ENCODE results near the gene PAIP1.

The PAIP1 gene

DNA sequence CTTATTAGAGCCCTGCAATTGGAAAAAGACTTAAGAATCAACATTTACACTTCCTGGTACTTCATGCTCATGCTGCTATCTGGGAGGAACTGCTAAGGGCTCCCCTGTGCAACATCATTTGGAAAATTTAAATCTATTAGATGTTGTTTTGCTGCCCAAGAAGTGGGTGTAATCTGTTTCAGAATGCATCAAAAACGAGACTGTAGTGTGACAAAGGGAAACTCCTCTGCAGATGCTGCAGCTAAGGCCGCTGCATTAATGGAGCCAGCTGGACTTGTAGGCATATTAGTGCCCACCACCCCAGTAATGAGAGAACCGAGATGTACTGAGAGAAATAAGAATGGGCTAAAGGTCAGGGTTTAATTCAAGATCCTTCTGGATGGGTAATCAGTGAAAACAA is 11.1 kb upstream of the PAIP1 start:
- no peak overlapping the region for H2AFZ ChIP-seq (ENCODE audit: low read depth, low read length)
- no peaks in the 10 kb centered on the region; the same call in 1 of the 2 replicates for H3K36me3 ChIP-seq (ENCODE audit: insufficient read depth, low read length)
- no peaks in the 10 kb centered on the region for H3K79me2 ChIP-seq (ENCODE audit: insufficient read depth, low read length)
- no peak overlapping the region for H3K27ac ChIP-seq (ENCODE audit: low read length)
- no peaks in the 10 kb centered on the region for H3K27me3 ChIP-seq (ENCODE audit: insufficient read depth, low read length, poor library complexity)
- H3K4me2 ChIP-seq (ENCODE audit: insufficient read depth, low read length): no peak overlapping the region
- no peak for ATAC-seq (ENCODE audit: insufficient read depth, low read depth)
- H4K20me1 ChIP-seq (ENCODE audit: insufficient read depth, low read length): no peaks in the 10 kb centered on the region
- no peak overlapping the region for H3K9ac ChIP-seq (ENCODE audit: low read depth, low read length)
- no peak for DNase-seq
- no peak for TF ChIP-seq EZH2 (IDR thresholded peaks at IDR 0.05; ENCODE audit: borderline replicate concordance, low read depth, low read length, severe bottlenecking)
- TF ChIP-seq, protein P1, sequence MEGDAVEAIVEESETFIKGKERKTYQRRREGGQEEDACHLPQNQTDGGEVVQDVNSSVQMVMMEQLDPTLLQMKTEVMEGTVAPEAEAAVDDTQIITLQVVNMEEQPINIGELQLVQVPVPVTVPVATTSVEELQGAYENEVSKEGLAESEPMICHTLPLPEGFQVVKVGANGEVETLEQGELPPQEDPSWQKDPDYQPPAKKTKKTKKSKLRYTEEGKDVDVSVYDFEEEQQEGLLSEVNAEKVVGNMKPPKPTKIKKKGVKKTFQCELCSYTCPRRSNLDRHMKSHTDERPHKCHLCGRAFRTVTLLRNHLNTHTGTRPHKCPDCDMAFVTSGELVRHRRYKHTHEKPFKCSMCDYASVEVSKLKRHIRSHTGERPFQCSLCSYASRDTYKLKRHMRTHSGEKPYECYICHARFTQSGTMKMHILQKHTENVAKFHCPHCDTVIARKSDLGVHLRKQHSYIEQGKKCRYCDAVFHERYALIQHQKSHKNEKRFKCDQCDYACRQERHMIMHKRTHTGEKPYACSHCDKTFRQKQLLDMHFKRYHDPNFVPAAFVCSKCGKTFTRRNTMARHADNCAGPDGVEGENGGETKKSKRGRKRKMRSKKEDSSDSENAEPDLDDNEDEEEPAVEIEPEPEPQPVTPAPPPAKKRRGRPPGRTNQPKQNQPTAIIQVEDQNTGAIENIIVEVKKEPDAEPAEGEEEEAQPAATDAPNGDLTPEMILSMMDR (IDR thresholded peaks at IDR 0.05; ENCODE audit: borderline replicate concordance, extremely low read depth, low read length, poor library complexity, severe bottlenecking): no peak
- H3K4me3 ChIP-seq (ENCODE audit: low read depth in 1 of 2, low read length in 2 of 2): no peak overlapping the region
- no peaks in the 10 kb centered on the region for H3K9me3 ChIP-seq (ENCODE audit: insufficient read depth, low read length, severe bottlenecking)
- no peaks in the 10 kb centered on the region for H3K4me1 ChIP-seq (ENCODE audit: insufficient read depth, low read length)

DNA sequence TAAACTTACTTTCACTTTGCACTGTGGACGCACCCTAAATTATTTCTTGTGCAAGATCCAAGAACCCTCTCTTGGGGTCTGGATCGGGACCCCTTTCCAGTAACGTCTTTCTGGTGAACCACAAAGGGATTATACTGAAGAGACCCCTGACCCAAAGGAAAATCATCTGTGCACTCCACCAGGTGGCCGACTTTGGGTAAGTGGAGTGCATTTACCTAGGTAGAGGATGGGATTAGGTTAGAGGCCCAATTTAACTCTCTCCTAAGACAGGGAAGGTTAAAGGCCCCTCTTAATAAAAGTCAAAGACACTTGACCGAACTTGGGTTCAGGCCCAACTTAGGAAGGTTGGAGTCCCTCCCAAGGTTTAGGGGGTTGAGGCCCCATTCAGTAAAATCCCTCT is 8.2 kb upstream of the PAIP1 start:
- ATAC-seq (ENCODE audit: insufficient read depth, low read depth) (no peak), DNase-seq (no peak)
- no peaks in the 10 kb centered on the region for H3K36me3 ChIP-seq (ENCODE audit: insufficient read depth, low read length)
- no peaks in the 10 kb centered on the region for H3K79me2 ChIP-seq (ENCODE audit: insufficient read depth, low read length)
- H3K9me3 ChIP-seq (ENCODE audit: insufficient read depth, low read length, severe bottlenecking): no peaks in the 10 kb centered on the region
- no peak overlapping the region for H3K27ac ChIP-seq (ENCODE audit: low read length)
- no peak overlapping the region for H3K4me2 ChIP-seq (ENCODE audit: insufficient read depth, low read length)
- H3K4me1 ChIP-seq (ENCODE audit: insufficient read depth, low read length): no peaks in the 10 kb centered on the region
- H3K27me3 ChIP-seq (ENCODE audit: insufficient read depth, low read length, poor library complexity): no peaks in the 10 kb centered on the region
- no peak overlapping the region for H3K4me3 ChIP-seq (ENCODE audit: low read depth in 1 of 2, low read length in 2 of 2)
- no peaks in the 10 kb centered on the region for H4K20me1 ChIP-seq (ENCODE audit: insufficient read depth, low read length)
- no peak for TF ChIP-seq EZH2 (IDR thresholded peaks at IDR 0.05; ENCODE audit: borderline replicate concordance, low read depth, low read length, severe bottlenecking)
- TF ChIP-seq, protein P1 (IDR thresholded peaks at IDR 0.05; ENCODE audit: borderline replicate concordance, extremely low read depth, low read length, poor library complexity, severe bottlenecking): no peak
- H3K9ac ChIP-seq (ENCODE audit: low read depth, low read length): no peak overlapping the region
- H2AFZ ChIP-seq (ENCODE audit: low read depth, low read length): no peak overlapping the region

DNA sequence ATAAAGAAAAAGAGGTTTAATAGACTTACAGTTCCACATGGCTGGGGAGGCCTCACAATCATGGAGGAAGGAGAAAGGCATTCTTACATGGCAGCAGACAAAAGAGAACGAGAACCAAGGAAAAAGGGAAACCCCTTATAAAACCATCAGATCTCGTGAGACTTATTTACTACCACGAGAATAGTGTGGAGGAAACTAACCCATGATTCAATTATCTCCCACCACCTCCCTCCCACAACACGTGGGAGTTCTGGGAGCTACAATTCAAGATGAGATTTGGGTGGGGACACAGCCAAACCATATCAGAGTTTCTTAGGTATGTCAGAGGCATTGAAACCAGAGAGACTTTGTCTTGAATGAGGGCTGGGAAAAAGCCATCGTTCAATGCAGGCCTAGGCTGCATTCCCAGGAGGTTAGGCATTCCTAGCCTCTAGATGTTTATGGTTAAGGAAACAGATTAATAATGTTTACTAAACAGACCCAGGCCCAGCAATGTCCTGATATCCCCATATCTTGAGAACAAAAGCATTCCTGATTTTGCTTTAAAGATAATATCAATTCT is 7.5 kb upstream of the PAIP1 start:
- Histone ChIP-seq H3K27me3 (ENCODE audit: insufficient read depth, low read length, poor library complexity) (no peaks in the 10 kb centered on the region), H3K4me2 (ENCODE audit: insufficient read depth, low read length) (no peak overlapping the region), H3K9me3 (ENCODE audit: insufficient read depth, low read length, severe bottlenecking) (no peaks in the 10 kb centered on the region), H3K9ac (ENCODE audit: low read depth, low read length) (no peak overlapping the region), H3K36me3 (ENCODE audit: insufficient read depth, low read length) (no peaks in the 10 kb centered on the region), H3K4me3 (ENCODE audit: low read depth in 1 of 2, low read length in 2 of 2) (no peak overlapping the region), H3K79me2 (ENCODE audit: insufficient read depth, low read length) (no peaks in the 10 kb centered on the region), H2AFZ (ENCODE audit: low read depth, low read length) (no peak overlapping the region), H4K20me1 (ENCODE audit: insufficient read depth, low read length) (no peaks in the 10 kb centered on the region), H3K4me1 (ENCODE audit: insufficient read depth, low read length) (no peaks in the 10 kb centered on the region), H3K27ac (ENCODE audit: low read length) (no peak overlapping the region)
- TF ChIP-seq EZH2 (IDR thresholded peaks at IDR 0.05; ENCODE audit: borderline replicate concordance, low read depth, low read length, severe bottlenecking): no peak
- TF ChIP-seq, protein P1 (IDR thresholded peaks at IDR 0.05; ENCODE audit: borderline replicate concordance, extremely low read depth, low read length, poor library complexity, severe bottlenecking): no peak
- no peak for ATAC-seq (ENCODE audit: insufficient read depth, low read depth)
- DNase-seq: no peak

DNA sequence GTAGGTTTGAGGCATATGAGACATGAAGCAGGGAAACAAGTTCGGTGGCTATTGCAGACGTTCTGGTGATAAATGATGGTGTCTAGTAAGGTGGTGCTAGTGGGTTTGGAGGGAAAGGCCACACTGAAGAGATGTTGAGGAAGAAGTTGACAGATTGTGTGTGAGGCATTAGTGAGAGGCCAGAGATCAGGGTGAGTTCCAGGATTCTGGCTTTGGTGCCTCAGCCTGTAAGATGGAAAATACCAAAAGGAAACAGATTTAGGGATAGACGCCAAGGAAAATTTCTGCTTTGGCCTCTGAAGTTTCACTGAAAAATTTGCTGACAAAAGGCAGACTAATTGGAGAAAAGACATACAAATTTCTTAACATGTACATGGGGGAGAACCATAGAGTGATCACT is 6.4 kb upstream of the PAIP1 start:
- DNase-seq: no peak
- Histone ChIP-seq H3K27me3 (ENCODE audit: insufficient read depth, low read length, poor library complexity) (no peaks in the 10 kb centered on the region), H3K36me3 (ENCODE audit: insufficient read depth, low read length) (no peaks in the 10 kb centered on the region), H3K9ac (ENCODE audit: low read depth, low read length) (no peak overlapping the region), H3K4me3 (ENCODE audit: low read depth in 1 of 2, low read length in 2 of 2) (no peak overlapping the region), H2AFZ (ENCODE audit: low read depth, low read length) (no peak overlapping the region), H3K27ac (ENCODE audit: low read length) (no peak overlapping the region), H3K4me1 (ENCODE audit: insufficient read depth, low read length) (no peaks in the 10 kb centered on the region), H3K4me2 (ENCODE audit: insufficient read depth, low read length) (no peak overlapping the region), H3K9me3 (ENCODE audit: insufficient read depth, low read length, severe bottlenecking) (no peaks in the 10 kb centered on the region), H4K20me1 (ENCODE audit: insufficient read depth, low read length) (no peaks in the 10 kb centered on the region), H3K79me2 (ENCODE audit: insufficient read depth, low read length) (no peaks in the 10 kb centered on the region)
- TF ChIP-seq EZH2 (IDR thresholded peaks at IDR 0.05; ENCODE audit: borderline replicate concordance, low read depth, low read length, severe bottlenecking): no peak
- TF ChIP-seq, protein P1 (IDR thresholded peaks at IDR 0.05; ENCODE audit: borderline replicate concordance, extremely low read depth, low read length, poor library complexity, severe bottlenecking): no peak
- ATAC-seq (ENCODE audit: insufficient read depth, low read depth): no peak
